ENCODE results near the gene PRPF18.
A peak's percentile ranks its signal among the peaks of the same experiment; 100 is the strongest.

PRPF18 gene

DNA sequence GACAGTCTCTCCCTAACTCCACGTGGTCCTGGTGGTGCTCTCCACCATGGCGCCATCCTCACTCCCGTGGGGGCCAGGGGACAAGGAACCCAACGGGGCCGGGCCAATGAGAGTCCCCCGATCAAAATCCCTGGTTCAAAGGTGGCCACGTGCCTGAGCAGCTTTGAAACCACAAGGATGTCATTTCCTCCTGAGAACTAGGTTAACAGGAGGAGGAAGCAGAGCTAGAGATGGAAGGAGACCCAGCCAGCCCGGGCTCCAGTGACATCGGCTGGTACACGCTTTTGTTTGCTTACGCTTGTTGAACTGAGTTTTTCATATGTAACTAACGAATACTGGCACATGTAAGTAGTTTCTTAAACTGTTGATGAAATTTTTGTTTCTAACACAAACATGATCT is 61.7 kb downstream of the PRPF18 start:
- H4K5ac ChIP-seq (ENCODE audit: low read length) = no peak overlapping the region
- H3K23ac ChIP-seq (ENCODE audit: low read length) = no peak overlapping the region
- no peak overlapping the region for H3K4me2 ChIP-seq (ENCODE audit: low read length)
- H3K79me2 ChIP-seq (ENCODE audit: control insufficient read depth, insufficient read depth, low read length) = no peaks in the 10 kb centered on the region
- no peak overlapping the region for H3K18ac ChIP-seq (ENCODE audit: low read length)
- no peak overlapping the region for H2BK120ac ChIP-seq (ENCODE audit: low read depth, low read length)
- no peak overlapping the region for H3K9ac ChIP-seq (ENCODE audit: low read length)
- H2BK5ac ChIP-seq (ENCODE audit: low read length) = no peak overlapping the region
- WGBS (ENCODE audit: extremely low coverage, insufficient coverage, low lambda C conversion rate) = no CpG with 5 or more reads among the region's 12 CpGs
- no peak overlapping the region for H2BK15ac ChIP-seq (replicated peaks; ENCODE audit: low read depth)
- H3K4me3 ChIP-seq (ENCODE audit: low read length) = no peak overlapping the region
- H4K8ac ChIP-seq (ENCODE audit: low read depth, low read length) = no peak overlapping the region
- no peak overlapping the region for H3K27ac ChIP-seq (ENCODE audit: low read depth, low read length)
- peaks cover 12% of the 10 kb centered on the region for H3K36me3 ChIP-seq (ENCODE audit: control insufficient read depth, insufficient read depth, low read length)
- no peak overlapping the region for H2AK5ac ChIP-seq (ENCODE audit: low read length)
- H3K27me3 ChIP-seq (ENCODE audit: insufficient read depth, low read length, poor library complexity) = no peaks in the 10 kb centered on the region
- no peak for DNase-seq
- H3K79me1 ChIP-seq (ENCODE audit: low read length) = no peaks in the 10 kb centered on the region
- H3K56ac ChIP-seq (ENCODE audit: low read length) = no peak overlapping the region
- no peaks in the 10 kb centered on the region for H3K4me1 ChIP-seq (ENCODE audit: control insufficient read depth, low read depth, low read length)
- no peak overlapping the region for H3K4ac ChIP-seq (ENCODE audit: low read depth, low read length)

DNA sequence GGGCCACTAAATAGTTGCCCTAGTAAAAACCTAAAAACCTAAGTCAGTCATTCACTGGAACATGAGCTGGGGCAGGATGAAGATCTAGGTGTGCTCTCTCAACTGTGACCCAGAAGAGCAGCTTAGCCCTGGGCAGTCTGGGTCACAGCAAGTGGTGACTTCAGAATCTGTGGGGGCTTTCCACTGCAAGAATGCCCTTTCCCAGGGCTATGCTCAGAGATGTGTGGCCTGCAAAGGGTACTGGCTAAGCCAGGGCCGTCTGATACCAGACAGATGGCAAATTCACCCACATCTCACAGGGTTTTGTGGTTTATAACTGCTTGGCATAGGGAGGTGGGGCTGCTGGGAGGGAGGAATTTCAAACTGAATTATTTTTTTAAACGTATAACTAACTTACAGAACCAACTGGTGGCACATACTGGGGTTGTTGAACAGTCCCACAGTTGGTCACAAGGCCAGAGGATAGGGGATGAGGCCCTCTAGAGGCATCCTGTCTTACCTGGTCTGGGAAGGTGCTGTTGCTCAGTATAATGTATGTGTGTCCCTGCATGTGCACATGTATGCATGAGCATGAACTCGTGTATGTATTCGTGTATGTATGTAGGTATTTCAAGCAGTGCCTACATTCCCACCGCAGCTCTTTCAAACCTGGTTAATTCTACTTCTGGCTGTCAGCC is 63.2 kb downstream of the PRPF18 start:
- Histone ChIP-seq H3K9ac (ENCODE audit: low read length) (no peak overlapping the region), H3K4me2 (ENCODE audit: low read length) (no peak overlapping the region), H3K4me3 (ENCODE audit: low read length) (no peak overlapping the region), H3K36me3 (ENCODE audit: control insufficient read depth, insufficient read depth, low read length) (peaks cover 20% of the 10 kb centered on the region), H3K56ac (ENCODE audit: low read length) (no peak overlapping the region), H4K8ac (ENCODE audit: low read depth, low read length) (no peak overlapping the region), H2BK15ac (replicated peaks; ENCODE audit: low read depth) (no peak overlapping the region), H3K79me2 (ENCODE audit: control insufficient read depth, insufficient read depth, low read length) (no peaks in the 10 kb centered on the region), H3K27ac (ENCODE audit: low read depth, low read length) (no peak overlapping the region), H3K27me3 (ENCODE audit: insufficient read depth, low read length, poor library complexity) (no peaks in the 10 kb centered on the region), H2BK120ac (ENCODE audit: low read depth, low read length) (no peak overlapping the region), H2AK5ac (ENCODE audit: low read length) (no peak overlapping the region), H3K4me1 (ENCODE audit: control insufficient read depth, low read depth, low read length) (no peaks in the 10 kb centered on the region), H3K79me1 (ENCODE audit: low read length) (no peaks in the 10 kb centered on the region), H3K18ac (ENCODE audit: low read length) (no peak overlapping the region), H3K23ac (ENCODE audit: low read length) (no peak overlapping the region), H2BK5ac (ENCODE audit: low read length) (no peak overlapping the region), H3K4ac (ENCODE audit: low read depth, low read length) (no peak overlapping the region), H4K5ac (ENCODE audit: low read length) (no peak overlapping the region)
- DNase-seq = peak; percentile 42
- WGBS (ENCODE audit: extremely low coverage, insufficient coverage, low lambda C conversion rate) = no CpG with 5 or more reads among the region's 5 CpGs

DNA sequence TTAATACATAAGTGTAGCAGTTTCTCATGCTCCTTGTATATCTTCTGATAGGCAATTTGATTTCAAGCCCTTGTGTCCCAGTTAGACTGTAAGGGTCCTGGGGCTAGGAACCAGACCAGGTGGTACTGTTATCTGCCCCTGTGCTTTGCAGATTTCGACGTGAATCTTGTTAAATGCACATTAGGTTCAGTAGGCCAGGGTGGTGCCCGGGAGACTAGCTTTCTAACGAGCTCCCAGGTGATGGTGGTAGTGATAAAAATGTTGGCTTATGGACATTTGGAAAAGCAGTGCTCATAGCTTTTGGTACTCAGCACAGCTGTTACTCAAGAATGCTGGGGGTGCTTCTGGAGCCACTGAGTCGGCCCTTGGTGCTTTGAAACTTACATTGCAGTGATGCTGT is 64.2 kb downstream of the PRPF18 start:
- Histone ChIP-seq H3K18ac (ENCODE audit: low read length) (no peak overlapping the region), H4K5ac (ENCODE audit: low read length) (no peak overlapping the region), H3K4me2 (ENCODE audit: low read length) (no peak overlapping the region), H2AK5ac (ENCODE audit: low read length) (no peak overlapping the region), H3K9ac (ENCODE audit: low read length) (no peak overlapping the region), H3K27me3 (ENCODE audit: insufficient read depth, low read length, poor library complexity) (no peaks in the 10 kb centered on the region), H3K4me3 (ENCODE audit: low read length) (no peak overlapping the region), H3K56ac (ENCODE audit: low read length) (no peak overlapping the region), H2BK15ac (replicated peaks; ENCODE audit: low read depth) (no peak overlapping the region), H4K8ac (ENCODE audit: low read depth, low read length) (no peak overlapping the region), H3K79me1 (ENCODE audit: low read length) (no peaks in the 10 kb centered on the region), H3K4ac (ENCODE audit: low read depth, low read length) (no peak overlapping the region), H3K23ac (ENCODE audit: low read length) (no peak overlapping the region), H2BK5ac (ENCODE audit: low read length) (no peak overlapping the region), H3K79me2 (ENCODE audit: control insufficient read depth, insufficient read depth, low read length) (no peaks in the 10 kb centered on the region), H2BK120ac (ENCODE audit: low read depth, low read length) (no peak overlapping the region), H3K27ac (ENCODE audit: low read depth, low read length) (no peak overlapping the region), H3K4me1 (ENCODE audit: control insufficient read depth, low read depth, low read length) (no peaks in the 10 kb centered on the region), H3K36me3 (ENCODE audit: control insufficient read depth, insufficient read depth, low read length) (peaks cover 17% of the 10 kb centered on the region)
- no peak for DNase-seq
- WGBS (ENCODE audit: extremely low coverage, insufficient coverage, low lambda C conversion rate) = no CpG with 5 or more reads among the region's 5 CpGs

DNA sequence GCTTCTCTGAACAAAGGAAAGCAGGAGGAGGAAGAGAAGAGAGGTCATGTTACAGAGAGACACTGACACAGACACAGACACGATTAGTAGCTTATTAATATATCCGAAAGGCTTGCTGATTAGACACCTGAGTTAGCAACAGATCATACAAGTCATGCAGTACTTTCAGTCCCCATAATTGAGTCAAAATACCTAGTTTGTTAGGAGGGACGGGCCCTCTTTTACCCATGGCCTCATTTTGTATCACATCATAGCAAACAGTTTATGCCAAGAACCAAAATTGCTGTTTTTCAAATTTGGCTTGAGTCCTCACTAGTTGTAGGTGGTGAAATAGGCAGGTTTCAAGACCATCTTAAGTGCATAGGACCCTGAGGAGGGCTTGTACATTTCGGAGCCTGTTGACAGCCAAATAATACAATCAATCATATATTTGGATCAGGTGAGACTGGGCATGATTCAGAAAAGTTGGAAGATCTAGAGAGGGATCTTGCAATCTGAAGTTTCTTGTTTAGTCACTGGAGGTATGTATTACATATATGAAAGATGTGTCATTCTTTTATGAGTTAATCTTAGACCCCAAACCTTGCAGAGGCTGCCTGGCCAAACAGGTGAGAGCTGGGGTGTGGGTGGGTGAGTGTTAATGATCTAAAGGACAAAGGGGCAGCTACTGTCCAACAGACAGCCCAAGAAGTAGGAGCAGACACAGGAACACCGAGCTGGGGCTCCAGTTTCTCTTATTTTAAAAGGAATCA is 65.4 kb downstream of the PRPF18 start:
- Histone ChIP-seq H3K27ac (ENCODE audit: low read depth, low read length) (no peak overlapping the region), H3K36me3 (ENCODE audit: control insufficient read depth, insufficient read depth, low read length) (peaks cover 10% of the 10 kb centered on the region)

DNA sequence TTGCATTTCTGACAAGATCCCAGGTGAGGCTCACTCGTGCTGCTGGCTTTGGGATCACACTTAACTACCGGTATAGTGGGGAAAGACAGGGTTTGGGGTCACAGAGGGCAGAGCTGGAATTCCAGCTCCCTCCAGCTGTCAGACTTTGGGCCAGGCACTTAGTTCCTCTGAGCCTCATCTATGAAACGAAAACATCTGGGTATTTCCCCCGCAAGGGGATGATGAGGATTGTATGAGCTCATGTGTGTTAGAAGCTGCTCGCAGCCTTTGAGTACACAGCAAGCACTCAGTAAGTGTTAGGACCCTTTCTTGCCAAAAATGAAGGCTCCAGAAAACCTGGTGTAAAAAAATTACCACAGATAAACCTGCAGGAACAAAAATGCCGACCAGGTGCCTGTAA is 66.1 kb downstream of the PRPF18 start:
- Histone ChIP-seq H3K4me2 (ENCODE audit: low read length) (no peak overlapping the region), H3K56ac (ENCODE audit: low read length) (no peak overlapping the region), H4K5ac (ENCODE audit: low read length) (no peak overlapping the region), H3K18ac (ENCODE audit: low read length) (no peak overlapping the region), H2BK5ac (ENCODE audit: low read length) (no peak overlapping the region), H3K27me3 (ENCODE audit: insufficient read depth, low read length, poor library complexity) (no peaks in the 10 kb centered on the region), H2AK5ac (ENCODE audit: low read length) (no peak overlapping the region), H2BK15ac (replicated peaks; ENCODE audit: low read depth) (no peak overlapping the region), H3K27ac (ENCODE audit: low read depth, low read length) (no peak overlapping the region), H2BK120ac (ENCODE audit: low read depth, low read length) (no peak overlapping the region), H3K4ac (ENCODE audit: low read depth, low read length) (no peak overlapping the region), H3K23ac (ENCODE audit: low read length) (no peak overlapping the region), H3K9ac (ENCODE audit: low read length) (no peak overlapping the region), H4K8ac (ENCODE audit: low read depth, low read length) (no peak overlapping the region), H3K4me1 (ENCODE audit: control insufficient read depth, low read depth, low read length) (no peaks in the 10 kb centered on the region), H3K4me3 (ENCODE audit: low read length) (no peak overlapping the region), H3K36me3 (ENCODE audit: control insufficient read depth, insufficient read depth, low read length) (peaks cover 10% of the 10 kb centered on the region), H3K79me1 (ENCODE audit: low read length) (no peaks in the 10 kb centered on the region), H3K79me2 (ENCODE audit: control insufficient read depth, insufficient read depth, low read length) (no peaks in the 10 kb centered on the region)
- no CpG with 5 or more reads among the region's 6 CpGs for WGBS (ENCODE audit: extremely low coverage, insufficient coverage, low lambda C conversion rate)
- DNase-seq = no peak

More for the DNA sequence above, 65.4 kb downstream of the PRPF18 start:
- WGBS (ENCODE audit: extremely low coverage, insufficient coverage, low lambda C conversion rate) = no CpG with 5 or more reads among the region's 5 CpGs
- H3K23ac ChIP-seq (ENCODE audit: low read length) = no peak overlapping the region
- no peaks in the 10 kb centered on the region for H3K4me1 ChIP-seq (ENCODE audit: control insufficient read depth, low read depth, low read length)
- H4K5ac ChIP-seq (ENCODE audit: low read length) = no peak overlapping the region
- H3K18ac ChIP-seq (ENCODE audit: low read length) = no peak overlapping the region
- no peak overlapping the region for H2AK5ac ChIP-seq (ENCODE audit: low read length)
- H3K79me2 ChIP-seq (ENCODE audit: control insufficient read depth, insufficient read depth, low read length) = no peaks in the 10 kb centered on the region
- no peaks in the 10 kb centered on the region for H3K27me3 ChIP-seq (ENCODE audit: insufficient read depth, low read length, poor library complexity)
- DNase-seq = no peak
- no peaks in the 10 kb centered on the region for H3K79me1 ChIP-seq (ENCODE audit: low read length)
- no peak overlapping the region for H4K8ac ChIP-seq (ENCODE audit: low read depth, low read length)
- no peak overlapping the region for H3K4me3 ChIP-seq (ENCODE audit: low read length)
- no peak overlapping the region for H3K56ac ChIP-seq (ENCODE audit: low read length)
- no peak overlapping the region for H3K4ac ChIP-seq (ENCODE audit: low read depth, low read length)
- H2BK15ac ChIP-seq (replicated peaks; ENCODE audit: low read depth) = no peak overlapping the region
- H2BK5ac ChIP-seq (ENCODE audit: low read length) = no peak overlapping the region
- H2BK120ac ChIP-seq (ENCODE audit: low read depth, low read length) = no peak overlapping the region
- H3K9ac ChIP-seq (ENCODE audit: low read length) = no peak overlapping the region
- no peak overlapping the region for H3K4me2 ChIP-seq (ENCODE audit: low read length)
